Fibroblast of lung (primary cell): ENCODE measurements around the gene PIK3AP1.

Experiments used
- CTCF ChIP-seq, 2 donors: IDR thresholded peaks in 1 of 2; conservative IDR thresholded peaks in 1 of 2; 1 replicate in 1 of 2; 2 replicates in 1 of 2; pipeline ENCODE4 v1.5.1; 2011 to 2012; ENCODE audit warnings: low read length in 2 of 2, control low read depth in 1 of 2, inconsistent platforms in 1 of 2, low read depth in 1 of 2, mild to moderate bottlenecking in 1 of 2
- EZH2 ChIP-seq: IDR thresholded peaks from 2 replicates; pipeline ENCODE4 v1.5.1; 2012; ENCODE audit warnings: low read length, control low read depth, mild to moderate bottlenecking; ENCODE audit errors: missing control alignments

GRCh38 chr10:96671211-96671890 is 49.0 kb downstream of the PIK3AP1 start:
- TF ChIP-seq CTCF (conservative IDR thresholded peaks at IDR 0.05 in 1 of 2, IDR thresholded peaks at IDR 0.05 in 1 of 2; ENCODE audit: low read depth in 1 of 2, low read length in 2 of 2), result no peak
- TF ChIP-seq EZH2, result no peak
